Stimulated activated effector memory CD8-positive, alpha-beta T cell treated with anti-CD3 and anti-CD28 coated beads, Interleukin-12 subunit alpha, Interleukin-12 subunit beta, amount 100 ng/mL, for 72 hours (primary cell): ENCODE data around the gene SLC27A6.
"Not testable (repeated sequence)": the region's sequence is repeated elsewhere in the genome, so short reads cannot be mapped to it uniquely, and the experiment has no call there.

Experiments
- ATAC-seq: fragments of 150-1000 bp; cut with Tn5 transposase; 2 replicates; pipeline ENCODE4 v1.10.0; 2021
- DNase-seq, 2 donors: peaks; one replicate each; pipeline ENCODE4 v3.0.0; 2021 to 2022; ENCODE audit warnings: low spot score in 2 of 2
- H3K27ac Mint-ChIP-seq: one replicate; pipeline ENCODE4 v1.8.0; 2022; ENCODE audit warnings: mild to moderate bottlenecking, mixed read lengths
- H3K36me3 Mint-ChIP-seq: one replicate; pipeline ENCODE4 v1.8.0; 2022; ENCODE audit warnings: mild to moderate bottlenecking, mixed read lengths
- H3K4me1 Mint-ChIP-seq: one replicate; pipeline ENCODE4 v1.8.0; 2022; ENCODE audit warnings: mixed read lengths
- H3K4me3 Mint-ChIP-seq: one replicate; pipeline ENCODE4 v1.8.0; 2022; ENCODE audit warnings: mild to moderate bottlenecking, mixed read lengths
- H3K9me3 Mint-ChIP-seq: one replicate; pipeline ENCODE4 v1.8.0; 2022; ENCODE audit warnings: mixed read lengths

SLC27A6 gene

GRCh38 chr5:129031886-129032683, 66.8 kb downstream of the SLC27A6 start:
- Mint-ChIP-seq H3K36me3 (no peaks in the 10 kb centered on the region), H3K27ac (no peak overlapping the region), H3K9me3 (no peaks in the 10 kb centered on the region), H3K4me1 (no peaks in the 10 kb centered on the region), H3K4me3 (no peak overlapping the region)
- ATAC-seq = no peak
- DNase-seq = no peak

- H3K4me3 Mint-ChIP-seq, H3K4me1 Mint-ChIP-seq, DNase-seq, ATAC-seq, H3K36me3 Mint-ChIP-seq, H3K9me3 Mint-ChIP-seq, H3K27ac Mint-ChIP-seq: not testable (repeated sequence)
Measured at GRCh38 chr5:129036257-129036656, 71.0 kb downstream of the SLC27A6 start.

DNA sequence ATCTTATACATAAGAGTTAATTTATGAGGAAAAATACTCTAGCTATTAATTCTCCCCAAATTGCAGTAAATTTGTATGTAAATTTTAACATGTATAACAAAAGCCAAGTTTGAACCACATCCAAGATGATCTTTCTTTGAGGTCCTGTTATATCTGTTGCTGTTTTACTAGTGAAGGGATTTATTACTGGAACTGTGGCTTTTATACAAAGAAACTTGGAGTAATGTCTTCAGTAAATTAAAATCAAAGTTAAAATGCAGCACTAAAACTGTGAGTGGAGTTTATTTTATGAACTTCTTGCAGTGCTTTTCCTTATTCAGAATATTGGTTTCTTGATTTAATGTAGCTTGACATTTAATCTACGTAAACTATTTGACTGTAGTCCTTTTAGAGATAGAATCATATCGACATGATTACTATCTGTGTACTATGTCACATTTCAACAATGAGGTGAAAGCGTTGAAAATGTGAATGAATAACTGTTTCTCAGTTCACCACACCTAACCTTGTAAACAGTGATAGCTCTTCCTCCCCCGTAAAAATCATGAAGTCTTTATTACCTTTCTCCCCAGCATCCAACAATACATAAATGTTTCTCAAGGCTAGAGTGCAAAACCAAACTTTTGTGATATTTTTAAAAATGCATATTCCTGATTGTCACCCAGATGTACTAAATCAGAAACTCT, 76.1 kb downstream of the SLC27A6 start:
- Mint-ChIP-seq H3K36me3 (no peaks in the 10 kb centered on the region), H3K9me3 (peaks cover 10% of the 10 kb centered on the region), H3K4me3 (no peak overlapping the region), H3K4me1 (no peaks in the 10 kb centered on the region), H3K27ac (no peak overlapping the region)
- DNase-seq = no peak
- no peak for ATAC-seq

- DNase-seq = no peak
- H3K36me3 Mint-ChIP-seq = no peaks in the 10 kb centered on the region
- no peak overlapping the region for H3K27ac Mint-ChIP-seq
- no peaks in the 10 kb centered on the region for H3K4me1 Mint-ChIP-seq
- H3K9me3 Mint-ChIP-seq = peaks cover 10% of the 10 kb centered on the region
- no peak for ATAC-seq
- H3K4me3 Mint-ChIP-seq = no peak overlapping the region
Measured at GRCh38 chr5:129042306-129042705, 77.0 kb downstream of the SLC27A6 start.

GRCh38 chr5:129043894-129044293, 78.6 kb downstream of the SLC27A6 start:
- Mint-ChIP-seq H3K4me1 (no peaks in the 10 kb centered on the region), H3K4me3 (no peak overlapping the region), H3K27ac (no peak overlapping the region), H3K9me3 (peaks cover 10% of the 10 kb centered on the region), H3K36me3 (no peaks in the 10 kb centered on the region)
- DNase-seq (no peak), ATAC-seq (no peak)

DNA sequence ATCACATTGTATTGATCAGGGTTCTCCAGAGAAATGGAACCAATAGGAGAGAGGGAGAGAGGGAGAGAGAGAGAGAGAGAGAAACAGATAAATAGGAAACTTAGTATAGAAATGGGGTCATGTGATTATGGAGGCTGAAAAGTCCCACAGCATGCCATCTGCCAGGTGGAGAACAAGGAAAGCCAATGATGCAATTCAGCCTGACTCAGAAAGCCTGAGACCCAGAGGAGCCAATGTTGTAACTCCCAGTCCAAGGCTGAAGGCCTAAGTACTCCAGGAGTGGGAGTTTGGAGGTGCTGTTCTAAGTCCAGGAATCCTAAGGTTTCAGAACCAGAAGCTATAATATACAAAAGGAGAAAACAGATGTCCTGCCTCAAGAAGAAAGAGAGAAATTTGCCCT, 80.9 kb downstream of the SLC27A6 start:
- no peak for ATAC-seq
- H3K27ac Mint-ChIP-seq = no peak overlapping the region

DNA sequence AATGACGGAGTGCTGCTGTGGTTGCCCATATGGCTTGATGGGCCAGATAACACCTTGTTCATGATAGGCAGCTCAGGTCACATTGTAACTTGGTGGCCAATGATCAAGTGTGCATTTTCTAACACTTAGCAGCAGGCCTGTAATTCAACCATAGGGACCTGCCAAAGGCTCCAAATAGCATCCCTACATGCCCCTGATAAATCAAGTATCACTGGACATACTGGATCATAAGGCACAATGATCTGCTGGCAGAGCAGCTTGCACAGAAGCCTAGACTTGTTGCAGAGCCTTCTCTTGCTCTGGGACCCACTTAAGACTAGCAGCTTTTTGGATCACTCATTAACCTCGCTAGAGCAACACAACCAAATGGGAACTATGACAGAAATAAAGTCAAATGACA, 83.2 kb downstream of the SLC27A6 start:
- H3K36me3 Mint-ChIP-seq = no peaks in the 10 kb centered on the region
- peaks cover 10% of the 10 kb centered on the region for H3K9me3 Mint-ChIP-seq
- ATAC-seq (no peak), DNase-seq (no peak)
- no peaks in the 10 kb centered on the region for H3K4me1 Mint-ChIP-seq
- H3K27ac Mint-ChIP-seq = no peak overlapping the region
- H3K4me3 Mint-ChIP-seq = no peak overlapping the region

More for the DNA sequence above, 80.9 kb downstream of the SLC27A6 start:
- no peak overlapping the region for H3K4me3 Mint-ChIP-seq
- H3K9me3 Mint-ChIP-seq = peaks cover 10% of the 10 kb centered on the region
- no peak for DNase-seq
- H3K4me1 Mint-ChIP-seq = no peaks in the 10 kb centered on the region
- H3K36me3 Mint-ChIP-seq = no peaks in the 10 kb centered on the region

- Mint-ChIP-seq H3K27ac (no peak overlapping the region), H3K4me1 (no peaks in the 10 kb centered on the region), H3K4me3 (no peak overlapping the region), H3K9me3 (peaks cover 8% of the 10 kb centered on the region), H3K36me3 (no peaks in the 10 kb centered on the region)
- no peak for DNase-seq
- no peak for ATAC-seq
Measured at GRCh38 chr5:129049126-129049799, 84.0 kb downstream of the SLC27A6 start.

DNA sequence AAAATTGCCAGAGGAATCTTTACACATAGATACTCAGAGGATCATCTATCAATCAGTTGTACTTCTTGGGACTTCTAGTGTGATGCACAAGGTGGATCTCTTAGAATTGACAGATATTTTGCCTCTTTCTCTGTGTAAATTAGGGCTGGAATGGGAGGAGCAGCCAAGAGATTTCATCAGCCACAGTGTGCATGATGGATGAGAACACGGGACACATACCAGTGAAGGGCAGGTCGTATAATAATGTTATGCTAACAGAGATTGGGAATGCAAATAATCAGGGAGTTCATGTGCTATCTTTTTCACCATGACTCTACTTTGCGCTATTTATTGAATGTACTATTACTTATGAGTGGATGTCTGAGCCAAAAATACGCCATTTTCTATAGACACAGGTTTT, 86.0 kb downstream of the SLC27A6 start:
- Mint-ChIP-seq H3K27ac (no peak overlapping the region), H3K9me3 (no peaks in the 10 kb centered on the region), H3K4me1 (no peaks in the 10 kb centered on the region), H3K4me3 (no peak overlapping the region), H3K36me3 (no peaks in the 10 kb centered on the region)
- DNase-seq (no peak), ATAC-seq (no peak)

GRCh38 chr5:129053438-129053837, 88.2 kb downstream of the SLC27A6 start:
- ATAC-seq (no peak), DNase-seq (no peak)
- no peak overlapping the region for H3K4me3 Mint-ChIP-seq
- H3K27ac Mint-ChIP-seq = no peak overlapping the region
- peaks cover 3% of the 10 kb centered on the region for H3K9me3 Mint-ChIP-seq
- no peaks in the 10 kb centered on the region for H3K36me3 Mint-ChIP-seq
- no peaks in the 10 kb centered on the region for H3K4me1 Mint-ChIP-seq

GRCh38 chr5:129057329-129057728, 92.0 kb downstream of the SLC27A6 start:
- Mint-ChIP-seq H3K27ac (no peak overlapping the region), H3K4me3 (no peak overlapping the region), H3K4me1 (no peaks in the 10 kb centered on the region), H3K36me3 (no peaks in the 10 kb centered on the region), H3K9me3 (peaks cover 3% of the 10 kb centered on the region)
- ATAC-seq (no peak), DNase-seq (no peak)

GRCh38 chr5:129061849-129062248, 96.6 kb downstream of the SLC27A6 start:
- Mint-ChIP-seq H3K4me1 (no peaks in the 10 kb centered on the region), H3K27ac (no peak overlapping the region), H3K9me3 (peaks cover 2% of the 10 kb centered on the region), H3K4me3 (no peak overlapping the region), H3K36me3 (no peaks in the 10 kb centered on the region)
- ATAC-seq = no peak
- DNase-seq = no peak

- ATAC-seq = no peak
- Mint-ChIP-seq H3K9me3 (no peaks in the 10 kb centered on the region), H3K27ac (no peak overlapping the region), H3K36me3 (no peaks in the 10 kb centered on the region), H3K4me1 (no peaks in the 10 kb centered on the region), H3K4me3 (no peak overlapping the region)
- no peak for DNase-seq
Measured at GRCh38 chr5:129063483-129064113, 98.3 kb downstream of the SLC27A6 start.

- Mint-ChIP-seq H3K27ac (no peak overlapping the region), H3K4me3 (no peak overlapping the region), H3K36me3 (no peaks in the 10 kb centered on the region), H3K9me3 (no peaks in the 10 kb centered on the region), H3K4me1 (no peaks in the 10 kb centered on the region)
- DNase-seq (no peak), ATAC-seq (no peak)
Measured at GRCh38 chr5:129065721-129066120, 100.4 kb downstream of the SLC27A6 start.

DNA sequence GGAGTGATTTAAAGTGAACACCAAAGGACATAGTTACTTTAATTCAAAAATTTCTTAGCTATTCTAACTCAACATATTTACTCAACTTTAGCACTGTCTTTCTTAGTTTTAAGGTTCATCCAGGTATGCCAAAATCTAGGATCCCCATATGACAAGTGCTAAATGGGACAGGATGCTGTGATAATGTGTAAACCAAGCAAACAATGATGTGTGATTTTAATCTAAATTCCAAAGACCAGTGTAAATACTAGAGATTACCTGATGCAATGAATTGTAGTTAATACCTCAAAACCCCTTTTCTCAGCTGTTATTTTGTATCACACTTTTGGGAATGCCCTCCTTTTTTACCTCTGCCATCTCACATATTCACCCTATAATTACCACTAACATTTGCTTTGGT, 102.5 kb downstream of the SLC27A6 start:
- Mint-ChIP-seq H3K4me3 (no peak overlapping the region), H3K9me3 (no peaks in the 10 kb centered on the region), H3K27ac (no peak overlapping the region), H3K36me3 (no peaks in the 10 kb centered on the region), H3K4me1 (no peaks in the 10 kb centered on the region)
- ATAC-seq (no peak), DNase-seq (no peak)
